ENCODE results near the gene AZIN2.

AZIN2 gene

GRCh38 chr1:33157131-33157530 is 76.2 kb downstream of the AZIN2 start:
- no peak for DNase-seq

- no peak for DNase-seq
These were observed 77.4 kb downstream of the AZIN2 start for GRCh38 chr1:33158366-33158765.

DNA sequence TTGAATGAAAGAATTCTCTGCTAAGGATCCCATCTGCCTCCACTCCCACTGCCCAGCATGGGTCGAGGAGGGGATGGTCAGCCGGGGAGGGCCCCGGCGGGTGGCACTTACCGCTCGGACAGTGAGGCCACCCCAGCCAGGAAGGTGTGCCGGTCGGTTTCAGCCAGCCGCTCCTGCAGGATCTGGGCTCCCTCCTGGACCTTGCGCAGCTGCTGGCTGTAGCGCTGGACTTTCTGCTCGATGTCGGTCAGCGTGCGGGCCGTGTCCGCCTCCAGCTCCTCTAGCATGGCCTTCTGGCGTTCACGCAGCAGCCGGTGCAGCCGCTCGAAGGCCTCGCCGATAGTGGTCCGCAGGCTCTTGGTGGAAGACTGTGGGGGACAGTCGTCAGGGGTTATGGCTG is 78.6 kb downstream of the AZIN2 start:
- no peak for DNase-seq

- DNase-seq: no peak
These were observed 80.2 kb downstream of the AZIN2 start for GRCh38 chr1:33161061-33161681.

DNA sequence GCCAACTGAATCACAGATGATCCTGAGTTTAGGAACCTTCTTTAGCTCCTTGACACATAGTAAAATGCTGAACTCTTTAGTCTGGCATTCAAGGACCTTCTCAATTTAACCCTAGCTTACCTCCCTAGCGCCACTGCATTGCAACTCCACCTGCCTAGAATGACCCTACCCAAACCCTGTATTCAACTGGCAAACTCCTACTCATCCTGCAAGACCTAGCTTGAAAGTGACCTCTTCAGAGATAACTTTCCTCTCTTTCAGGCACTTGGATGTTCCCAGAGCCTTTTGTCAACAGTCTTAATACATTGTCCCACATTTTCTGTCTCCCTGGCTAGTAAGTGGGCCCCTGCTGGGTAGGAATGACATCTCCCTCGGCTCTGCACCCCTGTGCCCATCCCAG is 81.2 kb downstream of the AZIN2 start:
- no peak for DNase-seq

DNA sequence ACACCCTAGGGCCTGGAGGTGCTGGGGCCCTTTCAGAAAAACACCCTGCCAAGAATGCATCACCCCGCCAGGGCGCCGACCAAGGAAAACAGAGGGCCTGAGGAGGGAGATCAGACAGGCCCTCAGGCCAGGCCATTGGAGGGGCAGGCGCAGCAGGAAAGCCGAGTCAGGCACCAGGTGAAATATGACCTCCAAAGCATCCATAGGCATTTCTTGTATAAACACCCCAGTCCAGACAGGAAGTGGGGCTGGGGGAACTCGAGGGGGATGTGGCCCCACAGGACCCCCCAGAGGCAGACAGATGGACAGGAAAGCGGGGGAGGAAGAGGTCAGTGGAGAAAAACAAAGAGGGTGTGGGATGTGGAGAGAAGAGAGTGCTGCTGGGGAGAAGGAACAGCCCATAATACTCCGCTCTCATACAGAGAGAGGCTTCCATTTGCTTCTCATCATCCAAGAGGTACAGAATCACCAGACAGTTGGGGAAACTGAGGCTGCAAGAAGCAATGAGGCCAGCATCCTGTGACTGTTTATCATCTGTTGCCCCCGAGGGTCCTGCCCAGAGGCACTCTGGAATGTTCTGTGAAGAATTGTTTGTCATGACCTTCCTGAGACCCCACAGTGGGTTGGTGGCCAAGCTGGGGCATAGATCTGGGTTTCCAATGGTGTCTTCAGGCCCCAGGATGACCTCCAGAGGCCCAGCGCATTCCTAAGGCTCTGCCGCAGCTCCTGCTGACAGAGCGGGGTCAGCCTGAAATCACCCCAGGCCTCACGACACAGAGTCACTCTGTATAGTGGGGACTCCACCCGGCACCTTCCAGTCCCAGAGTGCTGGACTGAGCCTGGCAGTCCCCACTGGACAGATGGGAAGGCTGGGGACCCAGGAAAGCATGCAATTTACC is 82.9 kb downstream of the AZIN2 start:
- DNase-seq: no peak

DNA sequence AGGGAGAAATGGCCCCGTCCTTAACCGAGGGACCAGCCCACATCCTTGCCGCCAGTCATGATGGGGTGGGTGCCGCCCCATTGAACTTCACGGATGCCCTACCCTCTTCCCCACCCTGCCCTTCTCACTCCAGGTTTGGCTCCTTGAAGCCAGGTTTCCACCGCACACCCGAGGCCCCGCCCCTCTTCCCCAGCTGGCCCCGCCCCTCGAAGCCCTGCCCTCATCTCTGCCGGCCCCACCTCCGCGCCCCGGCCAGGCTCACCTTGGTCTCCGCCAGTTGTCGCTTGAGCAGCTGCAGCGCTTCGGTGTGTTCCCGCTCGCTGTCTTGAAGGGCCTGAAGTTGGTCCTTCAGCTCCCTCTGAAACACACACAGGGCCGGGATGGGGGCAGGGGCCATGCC is 84.3 kb downstream of the AZIN2 start:
- DNase-seq: no peak

DNA sequence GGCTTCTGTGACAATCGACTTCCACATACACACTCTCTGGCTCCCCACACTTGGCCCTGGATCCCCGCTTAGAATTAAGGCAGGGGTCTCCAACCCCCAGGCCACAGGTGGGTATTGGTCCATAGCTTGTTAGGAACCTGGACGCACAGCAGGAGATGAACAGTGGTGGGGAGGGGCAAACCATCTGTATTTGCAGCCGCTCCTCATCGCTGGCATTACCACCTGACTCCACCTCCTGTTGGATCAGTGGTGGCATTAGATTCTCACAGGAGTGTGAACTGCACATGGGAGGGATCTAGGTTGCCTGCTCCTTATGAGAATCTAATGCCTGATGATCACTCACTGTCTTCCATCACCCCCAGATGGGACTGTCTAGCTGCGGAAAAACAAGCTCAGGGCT is 84.9 kb downstream of the AZIN2 start:
- no peak for DNase-seq

DNA sequence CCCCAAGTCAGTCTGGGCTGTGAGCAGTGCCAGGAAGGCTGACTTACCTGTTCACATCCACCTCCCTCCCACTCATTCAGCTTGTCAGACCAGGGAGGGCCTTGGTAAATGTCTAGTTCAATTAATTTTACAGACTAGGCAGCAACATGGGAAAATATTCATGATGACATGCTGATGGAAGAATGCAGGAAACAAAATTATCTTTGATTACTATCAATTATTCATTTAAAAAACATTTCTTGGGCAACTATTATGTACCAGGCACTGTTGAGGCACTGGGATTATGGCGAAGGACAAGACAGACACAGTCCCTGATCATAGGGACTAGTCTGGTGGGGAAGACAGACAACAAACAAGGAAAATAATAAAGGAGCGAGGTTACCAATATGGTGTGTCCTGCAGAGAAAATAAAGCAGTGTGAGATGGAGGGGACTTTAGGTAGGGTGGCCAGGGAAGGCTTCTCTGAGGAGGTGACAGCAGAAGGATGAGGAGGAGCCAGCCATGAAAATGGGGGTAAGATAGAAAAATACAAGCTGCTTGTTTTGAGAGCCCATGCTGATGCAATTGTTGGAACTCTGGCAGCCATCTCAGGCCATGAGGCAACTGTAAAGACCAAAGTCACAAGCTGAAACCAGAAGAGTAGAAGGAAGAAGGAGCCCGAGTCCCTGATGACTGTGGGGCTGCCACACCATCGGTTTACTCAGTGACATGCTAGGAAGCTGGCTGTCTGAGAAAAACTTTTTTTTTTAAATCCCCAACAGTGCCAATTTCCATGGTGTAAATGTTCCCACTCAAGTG is 86.9 kb downstream of the AZIN2 start:
- no peak for DNase-seq

GRCh38 chr1:33168556-33169289 is 87.8 kb downstream of the AZIN2 start:
- no peak for DNase-seq

DNA sequence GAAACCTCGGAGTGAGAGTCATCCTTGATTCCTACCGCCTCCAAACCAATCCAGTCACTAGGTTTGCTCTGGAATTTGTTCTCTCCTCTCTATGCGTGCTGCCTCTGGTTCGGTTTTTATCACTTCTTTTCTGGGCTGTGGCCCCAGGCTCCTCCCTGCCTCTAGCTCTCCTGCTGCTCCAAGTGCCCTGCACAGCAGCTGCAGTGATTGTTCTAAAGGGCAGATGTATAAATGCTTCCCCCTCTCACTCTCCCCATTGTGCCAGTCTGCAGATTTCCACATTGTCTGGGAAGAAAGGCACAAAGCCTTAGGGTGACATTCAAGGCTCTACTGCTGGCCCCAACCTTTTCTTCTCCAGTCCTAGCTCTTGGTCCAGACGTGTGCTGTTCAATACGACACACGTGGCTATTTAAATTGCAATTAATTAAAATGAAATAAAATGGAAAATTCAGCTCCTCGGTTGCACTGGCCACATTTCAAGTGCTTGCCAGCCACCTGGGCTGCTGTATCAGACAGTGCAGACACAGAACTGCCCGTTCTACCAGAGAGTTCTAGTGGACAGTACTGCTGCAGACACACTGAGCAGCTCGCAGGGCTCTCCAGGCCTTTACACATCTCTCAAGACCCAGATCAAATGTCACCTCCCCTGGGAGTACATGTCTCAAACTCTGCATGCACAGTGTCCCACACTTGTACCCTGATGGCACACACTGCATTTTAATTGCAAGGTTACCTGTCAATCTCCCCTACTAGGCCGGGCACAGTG is 88.5 kb downstream of the AZIN2 start:
- DNase-seq: no peak
